IMR-90 (cell line): ENCODE data around the gene SLC8A3. TPM values are rescaled to one million over a fixed set of nuclear protein-coding genes. Genes with fewer than 3 reads are reported as not detected.

Experiments
- ATAC-seq: fragments of 200-7000 bp; cut with Tn5 transposase; 2 replicates; pipeline ENCODE4 v1.9.1; 2020; ENCODE audit warnings: low read depth, mild to moderate bottlenecking, moderate library complexity
- BruUV-seq: library from RNA; stranded (reverse); fragments of 400-500 nt; replicated peaks from 2 replicates; lab custom pipeline; 2021; lab: Mats Ljungman, UMichigan
- CTCF ChIA-PET: fragments of 300-600 bp; formaldehyde crosslinking; extraction: SDS; loops from one replicate; lab custom pipeline; 2021; ENCODE audit warnings: antibody characterized with exemption; lab: Yijun Ruan, JAX
- POLR2A ChIA-PET: fragments of 300-600 bp; sonication (Branson Sonifier 250); formaldehyde crosslinking; loops from one replicate; lab custom pipeline; 2022; ENCODE audit warnings: antibody characterized with exemption; ENCODE audit not compliant: unreplicated experiment; lab: Charles Lee
- DNase-seq: peaks from one replicate; pipeline ENCODE4 v3.0.0; 2013
- H2AFZ ChIP-seq: replicated peaks from 2 replicates; pipeline ENCODE3; 2013; ENCODE audit warnings: low read length, mild to moderate bottlenecking; ENCODE audit not compliant: poor library complexity
- H2AK5ac ChIP-seq: 2 replicates; pipeline ENCODE4 v1.6.1; 2013; ENCODE audit warnings: low read depth, low read length, inconsistent platforms
- H2AK9ac ChIP-seq: replicated peaks from 2 replicates; pipeline ENCODE3; 2013; ENCODE audit warnings: mild to moderate bottlenecking, low read depth, low read length, moderate library complexity; ENCODE audit not compliant: poor library complexity
- H2BK120ac ChIP-seq: 2 replicates; pipeline ENCODE4 v1.6.1; 2013; ENCODE audit warnings: low read depth, low read length, inconsistent platforms
- H2BK15ac ChIP-seq: 3 replicates; pipeline ENCODE4 v1.6.1; 2013; ENCODE audit warnings: low read depth, low read length, inconsistent platforms
- H2BK20ac ChIP-seq: 2 replicates; pipeline ENCODE4 v1.6.1; 2013; ENCODE audit warnings: low read depth, mild to moderate bottlenecking, inconsistent platforms, low read length, moderate library complexity
- H2BK5ac ChIP-seq: 2 replicates; pipeline ENCODE4 v1.6.1; 2013; ENCODE audit warnings: mild to moderate bottlenecking, low read depth, low read length, inconsistent platforms; ENCODE audit not compliant: poor library complexity, severe bottlenecking
- H3K14ac ChIP-seq: replicated peaks from 2 replicates; pipeline ENCODE4 v1.6.1; 2013; ENCODE audit warnings: low read depth, low read length, inconsistent platforms
- H3K18ac ChIP-seq: 2 replicates; pipeline ENCODE4 v1.6.1; 2013; ENCODE audit warnings: low read depth, low read length, control low read depth
- H3K23ac ChIP-seq: 2 replicates; pipeline ENCODE4 v1.6.1; 2013; ENCODE audit warnings: low read depth, low read length, inconsistent platforms
- H3K27ac ChIP-seq: 2 replicates; pipeline ENCODE4 v1.5.1; 2013; ENCODE audit warnings: mild to moderate bottlenecking, control low read depth, low read length; ENCODE audit not compliant: insufficient read depth
- H3K27me3 ChIP-seq: 2 replicates; pipeline ENCODE4 v1.6.1; 2013; ENCODE audit warnings: low read length; ENCODE audit not compliant: control insufficient read depth, insufficient read depth
- H3K36me3 ChIP-seq: 2 replicates; pipeline ENCODE4 v1.6.1; 2013; ENCODE audit warnings: low read length, mixed read lengths; ENCODE audit not compliant: control insufficient read depth, insufficient read depth
- H3K4ac ChIP-seq: 2 replicates; pipeline ENCODE4 v1.6.1; 2013; ENCODE audit warnings: low read depth, low read length, inconsistent platforms
- H3K4me1 ChIP-seq: 2 replicates; pipeline ENCODE4 v1.6.1; 2013; ENCODE audit warnings: low read length, mixed read lengths; ENCODE audit not compliant: control insufficient read depth, insufficient read depth
- H3K4me2 ChIP-seq: 2 replicates; pipeline ENCODE4 v1.6.1; 2013; ENCODE audit warnings: low read depth, mild to moderate bottlenecking, control low read depth, low read length, moderate library complexity
- H3K4me3 ChIP-seq: 2 replicates; pipeline ENCODE4 v1.5.1; 2013; ENCODE audit warnings: low read depth, mild to moderate bottlenecking, control low read depth, low read length, moderate library complexity; ENCODE audit not compliant: insufficient read depth
- H3K56ac ChIP-seq: 2 replicates; pipeline ENCODE4 v1.6.1; 2013; ENCODE audit warnings: low read length, inconsistent platforms; ENCODE audit not compliant: insufficient read depth; ENCODE audit errors: extremely low read depth
- H3K79me1 ChIP-seq, 2 experiments: 2 replicates each; pipeline ENCODE4 v1.6.1; 2013; ENCODE audit warnings: low read length in 2 of 2, inconsistent platforms in 1 of 2, low read depth in 1 of 2
- H3K9ac ChIP-seq: 2 replicates; pipeline ENCODE4 v1.6.1; 2013; ENCODE audit warnings: low read depth, low read length, control low read depth
- H3K9me1 ChIP-seq: 2 replicates; pipeline ENCODE4 v1.6.1; 2013; ENCODE audit warnings: low read length, inconsistent platforms; ENCODE audit not compliant: insufficient read depth
- H3K9me3 ChIP-seq: 2 replicates; pipeline ENCODE4 v1.6.1; 2013; ENCODE audit warnings: low read length; ENCODE audit not compliant: control insufficient read depth, insufficient read depth
- H4K20me1 ChIP-seq: 2 replicates; pipeline ENCODE4 v1.6.1; 2013; ENCODE audit warnings: low read length, inconsistent platforms; ENCODE audit not compliant: insufficient read depth
- H4K5ac ChIP-seq: 2 replicates; pipeline ENCODE4 v1.6.1; 2013; ENCODE audit warnings: mild to moderate bottlenecking, low read depth, low read length, control low read depth
- H4K8ac ChIP-seq, 2 experiments: 2 replicates each; pipeline ENCODE4 v1.6.1; 2013; ENCODE audit warnings: low read depth in 2 of 2, low read length in 2 of 2, control low read depth in 1 of 2, inconsistent platforms in 1 of 2
- H4K91ac ChIP-seq: 2 replicates; pipeline ENCODE4 v1.6.1; 2013; ENCODE audit warnings: low read depth, low read length, inconsistent platforms; ENCODE audit not compliant: insufficient read depth
- BHLHE40 ChIP-seq: fragments of 150-350 bp; IDR thresholded peaks from 2 replicates; pipeline ENCODE4 v1.6.1; 2016; ENCODE audit warnings: mild to moderate bottlenecking, low read depth, low read length
- CHD1 ChIP-seq: IDR thresholded peaks from 2 replicates; pipeline ENCODE4 v1.6.1; 2012; ENCODE audit warnings: low read depth, low read length, improper control_type of control experiment
- MAFK ChIP-seq: IDR thresholded peaks from 2 replicates; pipeline ENCODE4 v1.6.1; 2012; ENCODE audit warnings: low read depth, low read length, improper control_type of control experiment
- MXI1 ChIP-seq: IDR thresholded peaks from 2 replicates; pipeline ENCODE4 v1.6.1; 2012; ENCODE audit warnings: low read depth, mild to moderate bottlenecking, low read length, moderate library complexity, borderline replicate concordance
- NFE2L2 ChIP-seq: fragments of 150-350 bp; IDR thresholded peaks from 2 replicates; pipeline ENCODE4 v1.6.1; 2016; ENCODE audit warnings: low read depth, mild to moderate bottlenecking, low read length
- RCOR1 ChIP-seq: IDR thresholded peaks from 2 replicates; pipeline ENCODE4 v1.6.1; 2012; ENCODE audit warnings: mild to moderate bottlenecking, low read length, improper control_type of control experiment; ENCODE audit not compliant: insufficient replicate concordance
- SMC3 ChIP-seq: fragments of 150-350 bp; IDR thresholded peaks from 2 replicates; pipeline ENCODE4 v1.6.1; 2016; ENCODE audit warnings: low read depth, mild to moderate bottlenecking, antibody characterized with exemption, low read length, moderate library complexity
- WGBS, 2 experiments: methylation state at CpG; one replicate each; pipeline versions ENCODE4 v1.1.5 to v1.1.7; 2013; ENCODE audit warnings: missing lambda C conversion rate in 2 of 2; ENCODE audit not compliant: insufficient read length in 1 of 2; ENCODE audit errors: extremely low coverage in 2 of 2; 5-methylcytosine and 5-hydroxymethylcytosine counted together
- dilution Hi-C: fragments of 300-500 bp; cut with HindIII; formaldehyde crosslinking; loops from one replicate; pipeline ENCODE4 v1.14.3; 2018; ENCODE audit warnings: low sequenced_read_pairs; ENCODE audit not compliant: unreplicated experiment
- in situ Hi-C: fragments of 300-500 bp; cut with MboI; formaldehyde crosslinking; loops from 3 replicates; pipeline ENCODE4 v1.14.3; 2019; ENCODE audit warnings: low sequenced_read_pairs, inconsistent platforms, mixed read lengths
- intact Hi-C: fragments of 100-400 bp; cut with micrococcal nuclease; formaldehyde crosslinking; loops from 2 replicates; pipeline ENCODE4 v1.10.0; 2022
- polyA plus RNA-seq, 3 experiments: library from polyadenylated mRNA; depleted of rRNA; stranded (reverse); fragments of >200 nt; gene quantifications; 2 replicates each; pipeline ENCODE4 v1.2.3, GENCODE V29; 2012; ENCODE audit warnings: low replicate concordance in 1 of 3
- total RNA-seq: library from RNA; depleted of rRNA; stranded (reverse); fragments of >200 nt; gene quantifications from 2 replicates; pipeline ENCODE4 v1.2.3, GENCODE V29; 2012
- TF ChIP-seq, protein P1 (sequence below): conservative IDR thresholded peaks from 2 replicates; pipeline ENCODE4 v1.5.1; 2012; ENCODE audit warnings: mild to moderate bottlenecking, low read depth, low read length, improper control_type of control experiment
- TF ChIP-seq, protein P2 (sequence below): fragments of 150-350 bp; IDR thresholded peaks from 2 replicates; pipeline ENCODE4 v1.6.1; 2016; ENCODE audit warnings: low read depth, mild to moderate bottlenecking, low read length, moderate library complexity, borderline replicate concordance

SLC8A3 gene
- total and polyA plus RNA-seq, 2 of the 4 experiments (the other 2 are of a cell fraction) = under 0.01 TPM; not detected in 1

DNA sequence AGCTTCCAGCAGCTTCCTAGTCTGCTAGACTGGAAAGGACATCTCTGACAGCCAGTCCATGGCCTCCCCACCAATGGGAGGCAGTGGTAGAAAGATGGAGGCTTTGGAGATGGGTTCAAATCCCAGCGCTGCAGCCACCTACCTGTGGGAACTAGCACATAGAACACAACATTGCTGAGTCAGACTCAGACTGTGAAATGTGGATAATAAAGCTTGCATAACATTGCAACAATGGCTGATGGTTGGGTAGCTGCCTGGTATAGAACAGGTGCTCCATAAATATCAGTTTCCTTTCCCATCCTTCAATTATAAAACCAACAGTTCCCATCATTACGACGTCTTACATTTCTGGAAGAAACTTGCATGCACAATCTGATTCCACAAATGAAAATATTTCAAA is 94.6 kb downstream of the SLC8A3 start:
- H2AK5ac ChIP-seq = no peak overlapping the region
- dilution Hi-C loops (no loop called here), intact Hi-C loops (loop anchor here (10.0 kb wide), 1 partner anchor 621 kb away; no protein-coding TSS in a partner anchor), in situ Hi-C loops (loop anchor here (10.0 kb wide), 1 partner anchor 221 kb away; no protein-coding TSS in a partner anchor)
- WGBS, 2 experiments = no CpG with 5 or more reads among the region's 3 CpGs
- H3K4me2 ChIP-seq = no peak overlapping the region
- no peaks in the 10 kb centered on the region for H3K9me3 ChIP-seq
- H4K8ac ChIP-seq = no peak overlapping the region
- no peak overlapping the region for H2BK120ac ChIP-seq
- H3K4me3 ChIP-seq = no peak overlapping the region
- no peak overlapping the region for H3K14ac ChIP-seq
- H3K4ac ChIP-seq = no peak overlapping the region
- DNase-seq = no peak
- H3K23ac ChIP-seq = no peak overlapping the region
- no peaks in the 10 kb centered on the region for H3K36me3 ChIP-seq
- H2BK15ac ChIP-seq = no peak overlapping the region
- no peak overlapping the region for H3K27ac ChIP-seq
- H2BK20ac ChIP-seq = no peak overlapping the region
- BruUV-seq = no TSS peak
- H2AK9ac ChIP-seq = no peak overlapping the region
- H3K4me1 ChIP-seq = no peaks in the 10 kb centered on the region
- TF ChIP-seq SMC3 (no peak), RCOR1 (no peak), BHLHE40 (no peak), MXI1 (no peak), CHD1 (no peak), MAFK (no peak), NFE2L2 (no peak)
- TF ChIP-seq, protein P1, sequence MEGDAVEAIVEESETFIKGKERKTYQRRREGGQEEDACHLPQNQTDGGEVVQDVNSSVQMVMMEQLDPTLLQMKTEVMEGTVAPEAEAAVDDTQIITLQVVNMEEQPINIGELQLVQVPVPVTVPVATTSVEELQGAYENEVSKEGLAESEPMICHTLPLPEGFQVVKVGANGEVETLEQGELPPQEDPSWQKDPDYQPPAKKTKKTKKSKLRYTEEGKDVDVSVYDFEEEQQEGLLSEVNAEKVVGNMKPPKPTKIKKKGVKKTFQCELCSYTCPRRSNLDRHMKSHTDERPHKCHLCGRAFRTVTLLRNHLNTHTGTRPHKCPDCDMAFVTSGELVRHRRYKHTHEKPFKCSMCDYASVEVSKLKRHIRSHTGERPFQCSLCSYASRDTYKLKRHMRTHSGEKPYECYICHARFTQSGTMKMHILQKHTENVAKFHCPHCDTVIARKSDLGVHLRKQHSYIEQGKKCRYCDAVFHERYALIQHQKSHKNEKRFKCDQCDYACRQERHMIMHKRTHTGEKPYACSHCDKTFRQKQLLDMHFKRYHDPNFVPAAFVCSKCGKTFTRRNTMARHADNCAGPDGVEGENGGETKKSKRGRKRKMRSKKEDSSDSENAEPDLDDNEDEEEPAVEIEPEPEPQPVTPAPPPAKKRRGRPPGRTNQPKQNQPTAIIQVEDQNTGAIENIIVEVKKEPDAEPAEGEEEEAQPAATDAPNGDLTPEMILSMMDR = no peak
- TF ChIP-seq, protein P2, sequence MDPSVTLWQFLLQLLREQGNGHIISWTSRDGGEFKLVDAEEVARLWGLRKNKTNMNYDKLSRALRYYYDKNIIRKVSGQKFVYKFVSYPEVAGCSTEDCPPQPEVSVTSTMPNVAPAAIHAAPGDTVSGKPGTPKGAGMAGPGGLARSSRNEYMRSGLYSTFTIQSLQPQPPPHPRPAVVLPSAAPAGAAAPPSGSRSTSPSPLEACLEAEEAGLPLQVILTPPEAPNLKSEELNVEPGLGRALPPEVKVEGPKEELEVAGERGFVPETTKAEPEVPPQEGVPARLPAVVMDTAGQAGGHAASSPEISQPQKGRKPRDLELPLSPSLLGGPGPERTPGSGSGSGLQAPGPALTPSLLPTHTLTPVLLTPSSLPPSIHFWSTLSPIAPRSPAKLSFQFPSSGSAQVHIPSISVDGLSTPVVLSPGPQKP = no peak
- H2BK5ac ChIP-seq = no peak overlapping the region
- no peak for ATAC-seq
- H3K56ac ChIP-seq = no peak overlapping the region
- no peak overlapping the region for H2AFZ ChIP-seq
- CTCF ChIA-PET = no interaction called here
- no peak overlapping the region for H4K91ac ChIP-seq
- no peaks in the 10 kb centered on the region for H3K9me1 ChIP-seq
- POLR2A ChIA-PET = no interaction called here
- H4K5ac ChIP-seq = no peak overlapping the region
- no peak overlapping the region for H3K18ac ChIP-seq
- no peak overlapping the region for H3K9ac ChIP-seq
- peaks cover 7% of the 10 kb centered on the region for H3K27me3 ChIP-seq
- no peaks in the 10 kb centered on the region for H3K79me1 ChIP-seq
- H4K20me1 ChIP-seq = no peaks in the 10 kb centered on the region
